Activated B cell treated with CpG ODN at 0.5 μM for 24 hours (primary cell): Measurements from ENCODE around the gene LARGE1. TPM values are rescaled to one million over a fixed set of nuclear protein-coding genes. Genes with fewer than 3 reads are reported as not detected.

ENCODE experiments used
- ATAC-seq: fragments of 200-7000 bp; cut with Tn5 transposase; one replicate; pipeline ENCODE4 v1.10.0; 2021; ENCODE audit warnings: low read depth, mild to moderate bottlenecking, moderate library complexity
- CTCF ChIA-PET: fragments of 350-600 bp; sonication (Branson Sonifier 250); formaldehyde crosslinking; loops from one replicate; lab custom pipeline; 2021; ENCODE audit warnings: antibody characterized with exemption; lab: Charles Lee
- POLR2A ChIA-PET: fragments of 350-600 bp; sonication (Branson Sonifier 250); formaldehyde crosslinking; loops from one replicate; lab custom pipeline; 2021; ENCODE audit warnings: antibody characterized with exemption; lab: Charles Lee
- DNase-seq: peaks from one replicate; pipeline ENCODE4 v3.0.0; 2022
- H3K27ac Mint-ChIP-seq: one replicate; pipeline ENCODE4 v1.8.0; 2020; ENCODE audit warnings: mixed read lengths
- H3K27me3 Mint-ChIP-seq: one replicate; pipeline ENCODE4 v1.8.0; 2021; ENCODE audit warnings: mixed read lengths
- H3K36me3 Mint-ChIP-seq: one replicate; pipeline ENCODE4 v1.8.0; 2021; ENCODE audit warnings: low read depth, mixed read lengths
- H3K4me1 Mint-ChIP-seq: one replicate; pipeline ENCODE4 v1.8.0; 2021; ENCODE audit warnings: mixed read lengths
- H3K4me3 Mint-ChIP-seq: one replicate; pipeline ENCODE4 v1.8.0; 2020; ENCODE audit warnings: mild to moderate bottlenecking, mixed read lengths
- H3K9me3 Mint-ChIP-seq: one replicate; pipeline ENCODE4 v1.8.0; 2020; ENCODE audit warnings: mixed read lengths
- CTCF ChIP-seq: fragments of 200-600 bp; IDR thresholded peaks from one replicate; pipeline ENCODE4 v1.8.0; 2022; ENCODE audit warnings: antibody characterized with exemption, mild to moderate bottlenecking
- intact Hi-C: fragments of 100-400 bp; cut with micrococcal nuclease; formaldehyde crosslinking; loops from one replicate; pipeline ENCODE4 v1.15.1; 2024
- total RNA-seq: library from RNA; stranded (reverse); gene quantifications from 2 replicates; pipeline ENCODE4 v1.2.3, GENCODE V29; 2022

The LARGE1 gene
- total RNA-seq, 1 donor from 2014 or later: 22.2 TPM

DNA sequence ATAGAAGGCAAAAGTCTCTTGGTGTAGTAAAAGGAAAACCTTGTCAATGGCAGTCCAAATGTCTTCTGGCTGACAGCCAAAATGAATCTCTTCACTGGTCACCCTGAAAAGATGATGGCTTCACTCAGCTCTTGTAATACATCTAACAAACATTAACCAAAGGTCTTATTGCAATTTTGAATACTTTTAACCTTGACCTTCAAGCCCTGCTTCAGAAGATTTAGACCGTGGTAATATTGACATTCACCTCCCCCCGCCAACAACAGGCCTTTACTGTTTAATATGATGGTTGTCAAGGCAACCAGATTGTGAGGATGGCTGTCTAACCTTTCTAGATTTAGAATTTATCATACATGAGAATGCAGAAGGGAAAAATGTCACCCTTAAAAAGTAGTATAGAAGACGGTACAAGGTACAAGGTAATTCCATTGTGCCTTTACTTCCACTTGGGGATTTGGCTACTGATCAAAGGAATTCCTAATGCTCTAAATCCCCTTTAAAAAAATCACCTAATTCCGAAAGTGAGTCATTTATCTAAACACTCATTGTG, 342.3 kb downstream of the LARGE1 start:
- POLR2A ChIA-PET: interaction anchor here (1.0 to 1.6 kb wide), 3 partner anchors 56 to 344 kb away, joined by 3 to 6 read pairs (median 4); no protein-coding TSS in a partner anchor
- no peaks in the 10 kb centered on the region for H3K9me3 Mint-ChIP-seq
- no peak for TF ChIP-seq CTCF
- intact Hi-C loops: loop anchor here (2.0 kb wide), 1 partner anchor 559 kb away; no protein-coding TSS in a partner anchor
- peaks cover 70% of the 10 kb centered on the region for H3K4me1 Mint-ChIP-seq
- DNase-seq (no peak), ATAC-seq (no peak)
- peak overlapping the region; percentile 74 for H3K27ac Mint-ChIP-seq
- H3K27me3 Mint-ChIP-seq: no peaks in the 10 kb centered on the region
- no peaks in the 10 kb centered on the region for H3K36me3 Mint-ChIP-seq
- CTCF ChIA-PET: interaction anchor here (0.9 to 4.1 kb wide), 9 partner anchors 9 to 560 kb away, joined by 3 to 130 read pairs (median 8); no protein-coding TSS in a partner anchor
- H3K4me3 Mint-ChIP-seq: peak overlapping the region; percentile 24

DNA sequence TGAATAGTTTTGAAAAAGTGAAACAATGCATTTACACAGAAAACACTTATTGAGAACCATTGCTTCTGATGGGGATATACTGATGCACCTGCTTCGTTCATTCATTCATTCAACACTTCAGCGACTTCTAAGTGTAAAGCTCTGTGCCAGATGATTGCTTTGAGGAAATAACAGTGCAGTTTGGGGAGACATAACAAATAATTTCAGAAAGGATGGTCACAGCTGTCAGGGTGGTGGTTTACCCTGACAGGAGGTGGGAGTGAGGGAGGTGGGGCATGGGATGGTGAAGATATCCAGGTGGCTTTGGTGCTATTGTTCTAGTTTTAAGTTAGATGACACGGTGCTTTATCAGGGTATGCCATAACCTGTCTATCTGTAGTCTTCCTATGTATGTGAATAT, 344.1 kb downstream of the LARGE1 start:
- H3K27me3 Mint-ChIP-seq: no peaks in the 10 kb centered on the region
- POLR2A ChIA-PET: interaction anchor here (0.6 to 1.9 kb wide), 5 partner anchors 29 to 1172 kb away, joined by 3 to 5 read pairs (median 5); no protein-coding TSS in a partner anchor
- H3K27ac Mint-ChIP-seq: peak overlapping the region; percentile 8
- ATAC-seq (peak; percentile 33), DNase-seq (no peak)
- no peaks in the 10 kb centered on the region for H3K9me3 Mint-ChIP-seq
- intact Hi-C loops: no loop called here
- CTCF ChIA-PET: interaction anchor here (1.0 to 2.6 kb wide), 4 partner anchors 56 to 558 kb away, joined by 3 to 22 read pairs (median 4); no protein-coding TSS in a partner anchor
- H3K4me3 Mint-ChIP-seq: no peak overlapping the region
- TF ChIP-seq CTCF: no peak
- H3K4me1 Mint-ChIP-seq: peaks cover 86% of the 10 kb centered on the region
- no peaks in the 10 kb centered on the region for H3K36me3 Mint-ChIP-seq

GRCh38 chr22:33575771-33576170, 344.5 kb downstream of the LARGE1 start:
- Mint-ChIP-seq H3K9me3 (no peaks in the 10 kb centered on the region), H3K4me1 (peaks cover 90% of the 10 kb centered on the region), H3K36me3 (no peaks in the 10 kb centered on the region), H3K27ac (peak overlapping the region; percentile 8), H3K27me3 (no peaks in the 10 kb centered on the region), H3K4me3 (no peak overlapping the region)
- no peak for ATAC-seq
- intact Hi-C loops: no loop called here
- POLR2A ChIA-PET: interaction anchor here (0.6 to 1.9 kb wide), 5 partner anchors 28 to 276 kb away, joined by 3 to 5 read pairs (median 3); no protein-coding TSS in a partner anchor
- no peak for TF ChIP-seq CTCF
- CTCF ChIA-PET: interaction anchor here (1.0 to 2.6 kb wide), 4 partner anchors 55 to 557 kb away, joined by 3 to 22 read pairs (median 4); no protein-coding TSS in a partner anchor
- DNase-seq: no peak

DNA sequence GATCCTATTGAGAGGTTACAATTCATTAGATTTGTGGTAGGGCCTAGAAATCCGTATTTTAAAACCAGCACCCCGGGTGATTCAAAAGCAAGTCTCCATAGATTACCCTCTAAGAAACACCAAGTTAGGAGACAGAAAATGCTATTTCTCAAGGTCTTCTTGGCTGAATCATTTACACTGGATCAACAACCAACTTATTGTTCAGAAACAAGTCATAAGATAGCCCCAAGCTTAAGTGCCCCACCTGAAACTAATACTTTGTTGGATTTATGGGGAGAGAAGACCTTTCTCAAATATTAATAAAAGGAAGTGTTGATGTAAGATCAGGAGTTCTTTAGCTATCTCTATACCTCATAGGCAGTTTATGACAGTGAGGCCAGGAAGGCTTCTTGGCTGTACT, 345.2 kb downstream of the LARGE1 start:
- ChIA-PET POLR2A (interaction anchor here (0.7 to 1.9 kb wide), 6 partner anchors 14 to 366 kb away, joined by 3 to 7 read pairs (median 3); no protein-coding TSS in a partner anchor), CTCF (interaction anchor here (1.0 to 2.6 kb wide), 3 partner anchors 55 to 557 kb away, joined by 3 to 22 read pairs (median 3); no protein-coding TSS in a partner anchor)
- no peak overlapping the region for H3K27ac Mint-ChIP-seq
- no peaks in the 10 kb centered on the region for H3K9me3 Mint-ChIP-seq
- H3K4me3 Mint-ChIP-seq: no peak overlapping the region
- ATAC-seq (no peak), DNase-seq (no peak)
- H3K27me3 Mint-ChIP-seq: no peaks in the 10 kb centered on the region
- H3K4me1 Mint-ChIP-seq: peaks cover 98% of the 10 kb centered on the region
- intact Hi-C loops: no loop called here
- TF ChIP-seq CTCF: no peak
- H3K36me3 Mint-ChIP-seq: no peaks in the 10 kb centered on the region

GRCh38 chr22:33573479-33573878, 346.8 kb downstream of the LARGE1 start:
- no peak for TF ChIP-seq CTCF
- Mint-ChIP-seq H3K36me3 (no peaks in the 10 kb centered on the region), H3K4me1 (peaks cover 98% of the 10 kb centered on the region), H3K27me3 (no peaks in the 10 kb centered on the region), H3K27ac (peak overlapping the region; percentile 8), H3K9me3 (no peaks in the 10 kb centered on the region), H3K4me3 (peak overlapping the region; percentile 15)
- DNase-seq (no peak), ATAC-seq (no peak)
- POLR2A ChIA-PET: no interaction called here
- intact Hi-C loops: no loop called here
- CTCF ChIA-PET: interaction anchor here (1.2 kb wide), 1 partner anchor 272 kb away, joined by 5 read pairs; no protein-coding TSS in a partner anchor
